Testis (tissue), 2 donors: ENCODE results near the gene UBTF.

Source experiments
- CTCF ChIP-seq, 3 experiments: fragments of 450-650 bp in 2 of 3; fragments of 200-600 bp in 1 of 3; sonication (generic) in 1 of 3; IDR thresholded peaks; one replicate each; pipeline ENCODE4 v1.5.1; 2016 to 2019; ENCODE audit warnings: antibody characterized with exemption in 3 of 3, mild to moderate bottlenecking in 2 of 3, moderate library complexity in 1 of 3
- POLR2A ChIP-seq: fragments of 450-650 bp; IDR thresholded peaks from one replicate; pipeline ENCODE4 v1.6.1; 2017; ENCODE audit warnings: antibody characterized with exemption, mild to moderate bottlenecking, moderate library complexity

GRCh38 chr17:44159519-44160210 is 59.8 kb downstream of the UBTF start:
- TF ChIP-seq POLR2A (no peak), CTCF (IDR thresholded peaks at IDR 0.05) (no peak)
